Globus pallidus (tissue), 1 donor: ENCODE measurements around the gene KNG1.
"Not testable (repeated sequence)": the region's sequence is repeated elsewhere in the genome, so short reads cannot be mapped to it uniquely, and the experiment has no call there.

Source experiments
- DNase-seq: peaks from one replicate; pipeline ENCODE4 v3.0.0-alpha.2; 2015; ENCODE audit warnings: low spot score

The KNG1 gene

GRCh38 chr3:186717039-186717457 is at the start of gene KNG1:
TSS of gene KNG1 (plus strand) at chr3:186717359. CDS start at chr3:186717543, 184 bp downstream.
- no peak for DNase-seq

GRCh38 chr3:186668426-186668825 is 48.7 kb upstream of the KNG1 start:
- DNase-seq, result no peak

- no peak for DNase-seq
Observed at GRCh38 chr3:186669378-186670084, 47.6 kb upstream of the KNG1 start.

GRCh38 chr3:186670155-186670554 is 47.0 kb upstream of the KNG1 start:
- no peak for DNase-seq

- no peak for DNase-seq
Observed at GRCh38 chr3:186671051-186671450, 46.1 kb upstream of the KNG1 start.

GRCh38 chr3:186678604-186679003 is 38.6 kb upstream of the KNG1 start:
- DNase-seq, result no peak

GRCh38 chr3:186679151-186679550 is 38.0 kb upstream of the KNG1 start:
- no peak for DNase-seq

- DNase-seq, result no peak
Observed at GRCh38 chr3:186680869-186681268, 36.3 kb upstream of the KNG1 start.

GRCh38 chr3:186682812-186683211 is 34.3 kb upstream of the KNG1 start:
- no peak for DNase-seq

GRCh38 chr3:186683979-186684378 is 33.2 kb upstream of the KNG1 start:
- no peak for DNase-seq

GRCh38 chr3:186686475-186686874 is 30.7 kb upstream of the KNG1 start:
- not testable (repeated sequence) for DNase-seq

GRCh38 chr3:186687120-186687651 is 30.0 kb upstream of the KNG1 start:
- no peak for DNase-seq

- not testable (repeated sequence) for DNase-seq
Observed at GRCh38 chr3:186690304-186690703, 26.9 kb upstream of the KNG1 start.

GRCh38 chr3:186691676-186692075 is 25.5 kb upstream of the KNG1 start:
- no peak for DNase-seq

- DNase-seq, result no peak
Observed at GRCh38 chr3:186693843-186694242, 23.3 kb upstream of the KNG1 start.

GRCh38 chr3:186694288-186695032 is 22.7 kb upstream of the KNG1 start:
- no peak for DNase-seq

GRCh38 chr3:186696522-186696921 is 20.6 kb upstream of the KNG1 start:
- no peak for DNase-seq

- DNase-seq, result no peak
Observed at GRCh38 chr3:186697510-186697909, 19.6 kb upstream of the KNG1 start.

- no peak for DNase-seq
Observed at GRCh38 chr3:186700267-186700666, 16.9 kb upstream of the KNG1 start.

GRCh38 chr3:186702451-186702850 is 14.7 kb upstream of the KNG1 start:
- not testable (repeated sequence) for DNase-seq

- no peak for DNase-seq
Observed at GRCh38 chr3:186705882-186706780, 11.0 kb upstream of the KNG1 start.
